NOMO-1 (cell line): Measurements from ENCODE around the gene USP15.

ENCODE experiments used
- DNase-seq, 2 experiments: peaks; one replicate each; lab custom pipeline; 2025; ENCODE audit not compliant: unreplicated experiment in 2 of 2; lab: John Stamatoyannopoulos, UW

Gene USP15

DNA sequence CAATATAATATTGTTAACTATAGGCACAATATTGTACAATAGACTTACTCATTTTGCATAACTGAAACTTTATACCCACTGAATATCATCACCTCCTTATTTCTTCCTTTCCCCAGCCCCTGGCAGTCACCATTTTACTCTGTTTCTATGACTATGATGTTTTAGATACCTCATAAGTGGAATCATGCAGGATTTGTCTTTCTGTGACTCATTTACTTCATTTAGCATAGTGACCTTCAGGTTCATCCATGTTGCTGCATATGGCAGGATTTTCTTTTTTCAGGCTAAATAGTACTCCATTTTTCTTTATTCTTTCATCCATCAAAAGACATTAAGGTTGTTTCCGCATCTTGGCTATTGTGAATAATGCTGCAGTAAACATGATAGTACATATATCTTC is 18.9 kb downstream of the USP15 start:
- DNase-seq = no peak

DNA sequence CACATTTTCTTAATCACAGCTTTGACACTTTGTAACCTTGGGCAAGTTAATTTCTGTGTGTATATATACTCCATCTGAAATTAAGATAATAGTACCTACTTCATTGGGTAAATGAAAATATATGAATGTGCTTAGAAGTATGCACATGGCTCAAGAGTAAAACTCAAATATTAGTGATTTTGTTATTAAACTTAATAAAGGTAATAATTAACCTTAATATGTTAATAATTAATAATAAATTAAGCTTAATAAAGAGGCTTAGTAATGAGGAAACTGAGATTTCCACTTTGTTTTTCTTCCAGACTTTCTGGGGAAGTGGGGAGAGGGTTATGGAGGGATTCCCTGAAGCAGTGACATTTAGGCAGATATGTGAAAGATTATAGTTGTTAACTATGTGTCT is 19.8 kb downstream of the USP15 start:
- no peak for DNase-seq

DNA sequence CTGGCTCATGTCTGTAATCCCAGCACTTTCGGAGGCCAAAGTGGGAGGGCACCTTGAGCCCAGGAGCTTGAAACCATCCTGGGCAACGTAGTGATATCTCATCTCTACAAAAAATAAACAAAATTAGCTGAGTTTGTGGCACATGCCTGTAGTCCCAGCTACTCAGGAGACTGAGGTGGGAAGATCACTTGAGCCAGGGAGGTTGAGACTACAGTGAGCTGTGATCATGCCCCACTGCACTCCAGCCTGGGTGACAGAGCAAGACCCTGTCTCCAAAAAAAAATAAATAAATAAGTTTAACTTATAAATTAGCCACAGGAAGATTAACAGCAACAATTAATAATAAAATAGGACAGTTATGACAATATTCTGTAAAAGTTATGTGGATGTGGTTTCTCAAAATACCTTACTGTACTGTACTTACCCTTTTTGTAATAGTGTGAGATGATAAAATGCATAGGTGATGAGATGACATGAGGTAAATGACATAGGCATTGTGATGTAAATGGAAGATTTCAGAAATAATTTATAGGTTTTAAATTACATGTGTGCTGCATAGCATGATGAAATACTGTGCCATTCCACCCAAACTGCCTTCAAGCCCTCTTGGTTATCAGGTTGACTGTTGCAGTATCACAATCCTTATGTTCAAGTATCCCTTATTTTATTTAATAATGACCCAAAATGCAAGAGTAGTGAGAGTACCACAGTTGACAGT is 22.0 kb downstream of the USP15 start:
- DNase-seq = no peak

DNA sequence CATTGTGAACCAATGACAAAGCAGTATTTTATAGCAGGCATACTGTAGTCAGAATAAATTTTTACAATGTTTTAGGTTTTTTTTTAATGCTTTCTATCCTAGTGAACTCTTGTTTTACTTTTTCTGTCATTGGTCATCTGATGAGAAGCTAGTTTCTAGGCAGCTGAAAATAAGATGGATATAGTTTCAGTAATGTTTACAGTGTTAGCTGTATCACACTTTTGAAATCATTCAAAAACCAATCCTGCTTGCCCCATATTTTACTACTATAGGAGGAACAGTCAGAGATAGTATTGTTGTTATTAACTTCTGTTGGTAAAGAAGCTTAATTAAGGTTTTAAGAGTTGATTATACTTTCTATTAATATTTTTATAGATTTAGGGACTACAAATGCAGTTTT is 24.5 kb downstream of the USP15 start:
- DNase-seq = no peak

- DNase-seq = no peak
These were observed 25.1 kb downstream of the USP15 start for GRCh38 chr12:62285284-62285683.

- DNase-seq = no peak
These were observed 28.1 kb downstream of the USP15 start for GRCh38 chr12:62288328-62288727.

DNA sequence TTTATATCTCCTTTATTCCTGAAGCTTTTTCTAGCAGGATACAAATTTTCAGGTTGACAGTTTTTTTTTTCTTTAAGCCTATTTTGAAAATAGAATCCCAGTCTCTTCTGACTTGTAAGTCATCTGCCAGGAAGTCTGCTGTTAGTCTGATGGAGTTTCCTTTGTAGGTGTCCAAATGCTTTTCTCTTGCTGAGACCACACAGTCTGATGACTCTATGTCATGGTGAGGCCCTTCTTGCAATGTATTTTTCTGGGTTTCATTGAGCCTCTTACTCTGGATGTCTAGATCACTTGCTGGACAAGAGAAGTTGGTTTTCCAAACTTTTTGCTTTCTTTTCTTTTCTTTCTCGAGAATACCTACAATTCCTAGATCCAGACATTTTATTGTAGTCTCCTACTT is 30.6 kb downstream of the USP15 start:
- no peak for DNase-seq

- DNase-seq = no peak
These were observed 31.9 kb downstream of the USP15 start for GRCh38 chr12:62291864-62292760.

- no peak for DNase-seq
These were observed 32.6 kb downstream of the USP15 start for GRCh38 chr12:62292761-62293344.

DNA sequence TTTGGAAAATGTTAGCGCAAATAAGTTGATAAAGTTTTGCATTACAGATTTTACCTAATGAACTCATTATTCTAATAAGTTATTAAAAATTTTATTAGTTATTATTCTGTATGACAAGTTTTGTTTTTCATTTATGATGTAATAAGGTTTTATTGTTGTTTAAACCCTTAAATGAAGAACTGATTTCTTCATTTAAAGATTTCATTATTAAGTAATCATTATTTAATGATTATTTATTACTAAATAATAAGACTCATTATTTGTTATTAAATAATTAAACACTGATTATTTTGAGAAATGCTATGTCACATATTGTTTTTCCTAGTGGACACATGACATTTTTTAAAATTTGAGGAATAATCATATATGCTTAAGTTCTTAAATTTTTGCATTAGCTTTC is 34.2 kb downstream of the USP15 start:
- no peak for DNase-seq

GRCh38 chr12:62296001-62296400 is 35.8 kb downstream of the USP15 start:
- no peak for DNase-seq

GRCh38 chr12:62297321-62297720 is 37.1 kb downstream of the USP15 start:
- DNase-seq = peak in 1 of 2 experiments; percentile 5

- no peak for DNase-seq
These were observed 39.4 kb downstream of the USP15 start for GRCh38 chr12:62299617-62300016.

- no peak for DNase-seq
These were observed 41.0 kb downstream of the USP15 start for GRCh38 chr12:62301080-62301798.

DNA sequence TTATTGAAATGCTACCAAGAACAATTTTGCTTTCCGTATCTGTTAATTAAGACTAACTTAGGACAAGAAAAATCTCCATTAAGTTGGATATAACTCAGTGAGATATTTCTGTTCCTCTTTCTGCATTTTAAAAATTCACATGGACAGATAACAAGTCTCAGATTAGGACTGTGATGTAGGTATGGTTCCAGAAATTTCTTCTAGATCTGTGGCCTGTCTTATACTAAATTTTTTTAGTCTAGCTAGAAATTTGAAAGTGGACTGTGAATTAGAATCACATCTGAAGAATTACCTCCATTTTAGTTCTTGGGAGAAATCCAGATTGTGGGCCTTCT is 41.6 kb downstream of the USP15 start:
- DNase-seq = no peak

GRCh38 chr12:62304560-62304959 is 44.4 kb downstream of the USP15 start:
- no peak for DNase-seq

DNA sequence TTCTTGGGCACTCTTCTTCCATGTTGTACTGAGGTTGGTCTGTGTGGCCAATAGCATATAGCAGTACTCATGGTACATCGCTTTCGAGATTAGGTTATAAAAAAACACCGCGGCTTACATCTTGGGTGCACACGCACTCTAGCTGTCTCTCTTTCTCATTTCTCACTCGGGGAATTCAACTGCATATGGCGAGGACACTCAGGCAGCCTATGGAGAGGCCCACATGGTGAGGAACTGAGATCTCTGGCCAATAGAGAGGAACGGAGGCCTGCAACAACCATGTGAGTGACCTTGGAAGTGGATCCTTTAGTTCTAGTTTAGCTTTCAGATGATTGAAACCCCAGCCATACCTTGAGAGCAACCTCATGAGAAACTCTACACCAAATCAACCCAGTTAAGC is 45.6 kb downstream of the USP15 start:
- DNase-seq = no peak

DNA sequence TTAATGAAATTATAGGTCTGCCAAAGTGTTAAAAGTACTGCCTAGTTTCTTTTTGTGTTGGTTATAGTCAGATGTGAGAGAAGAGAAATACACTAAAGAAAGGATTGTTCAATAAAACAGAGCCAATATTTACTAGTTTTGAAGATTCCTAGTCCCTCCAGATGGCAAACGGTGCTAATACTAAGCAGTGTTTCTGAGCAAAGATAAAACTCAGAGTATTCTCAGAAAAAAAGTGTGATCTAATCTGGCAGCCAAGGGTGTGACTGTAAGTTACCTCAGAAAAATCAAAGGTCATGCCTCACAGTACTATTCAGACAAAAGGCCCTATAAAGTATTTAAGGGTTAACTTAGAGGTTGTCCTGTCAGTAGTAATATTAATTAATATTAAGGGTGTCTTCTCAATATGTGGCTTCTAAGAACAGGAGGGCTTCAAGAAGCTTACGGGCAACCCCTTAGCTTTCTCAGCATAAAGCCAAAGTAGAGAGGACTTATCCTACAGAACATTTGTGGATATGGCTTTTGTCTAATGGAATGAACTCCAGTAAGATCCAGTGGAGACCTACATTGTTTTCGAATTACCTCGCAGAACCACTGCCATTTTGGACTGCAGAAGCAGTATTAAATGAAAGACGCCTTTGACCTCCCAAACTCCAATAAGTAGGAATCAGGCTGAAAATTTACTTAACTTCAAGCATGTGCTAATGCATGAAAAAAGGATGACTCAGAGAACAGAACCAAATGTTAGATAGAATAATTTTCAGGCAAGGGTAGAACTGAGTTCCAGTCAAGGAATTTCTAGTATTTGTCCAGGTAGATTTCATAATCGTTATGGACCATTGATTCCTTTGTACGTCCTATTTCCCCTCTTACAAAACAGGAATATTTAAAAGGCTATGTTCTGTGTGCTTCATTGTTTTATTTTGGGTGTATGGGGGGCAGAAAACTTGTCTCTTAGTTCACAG is 46.6 kb downstream of the USP15 start:
- no peak for DNase-seq

DNA sequence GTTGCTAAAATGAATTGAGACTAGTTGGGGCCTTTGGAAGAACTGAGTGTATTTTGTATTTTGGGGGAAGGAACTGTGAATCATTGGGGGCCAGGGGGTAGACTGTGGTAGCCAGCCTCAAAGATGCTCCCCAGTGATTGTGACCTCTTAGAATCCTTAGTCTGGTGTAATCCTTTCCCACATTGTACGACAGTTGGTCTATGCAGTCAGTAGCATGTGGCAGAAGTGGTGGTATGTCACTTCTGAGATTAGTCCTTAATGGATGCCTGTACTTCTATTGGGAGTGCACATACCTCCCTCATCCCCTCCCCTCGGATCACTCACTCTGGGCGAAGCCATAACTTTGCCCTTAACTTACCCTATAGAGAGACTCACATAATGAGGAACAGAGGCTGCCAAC is 48.0 kb downstream of the USP15 start:
- DNase-seq = no peak

- DNase-seq = no peak
These were observed 53.6 kb downstream of the USP15 start for GRCh38 chr12:62313727-62314380.
